ENCODE results near the gene TSPAN5.

TSPAN5 gene

GRCh38 chr4:98514741-98515469 is 143.5 kb downstream of the TSPAN5 start:
- intact Hi-C loops (cut with DNase I), result no loop called here
- no peak for DNase-seq

- DNase-seq, result no peak
- intact Hi-C loops (cut with DNase I), result no loop called here
Observed at GRCh38 chr4:98512918-98513317, 145.5 kb downstream of the TSPAN5 start.

GRCh38 chr4:98510757-98511517 is 147.5 kb downstream of the TSPAN5 start:
- DNase-seq, result no peak
- intact Hi-C loops (cut with DNase I), result no loop called here

DNA sequence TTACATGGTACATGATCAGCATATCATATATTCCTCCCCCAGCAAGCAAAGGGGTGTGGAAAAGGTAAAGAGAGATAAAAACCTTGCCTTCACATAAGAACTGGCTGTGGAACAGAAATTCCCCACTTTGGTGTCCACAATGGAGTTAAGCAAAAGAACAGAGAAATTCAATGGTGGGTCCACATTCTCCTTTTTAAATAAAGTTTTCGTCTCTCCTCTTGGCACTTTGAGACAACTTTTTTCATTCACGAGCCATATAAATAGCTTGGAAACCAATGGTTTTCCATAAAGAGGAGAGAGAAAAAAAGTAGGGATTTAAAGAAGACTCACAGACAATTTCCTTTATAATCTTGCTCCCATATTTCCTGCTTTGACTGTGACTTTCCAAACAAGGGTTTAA is 148.1 kb downstream of the TSPAN5 start:
- no peak for DNase-seq
- intact Hi-C loops (cut with DNase I), result no loop called here

- intact Hi-C loops (cut with DNase I), result no loop called here
Observed at GRCh38 chr4:98509721-98510120, 148.7 kb downstream of the TSPAN5 start.

GRCh38 chr4:98508829-98509598 is 149.4 kb downstream of the TSPAN5 start:
- no peak for DNase-seq
- intact Hi-C loops (cut with DNase I), result no loop called here

More at GRCh38 chr4:98509721-98510120, 148.7 kb downstream of the TSPAN5 start:
- DNase-seq, result no peak

- no peak for DNase-seq
- intact Hi-C loops (cut with DNase I), result no loop called here
Observed at GRCh38 chr4:98508248-98508647, 150.2 kb downstream of the TSPAN5 start.

DNA sequence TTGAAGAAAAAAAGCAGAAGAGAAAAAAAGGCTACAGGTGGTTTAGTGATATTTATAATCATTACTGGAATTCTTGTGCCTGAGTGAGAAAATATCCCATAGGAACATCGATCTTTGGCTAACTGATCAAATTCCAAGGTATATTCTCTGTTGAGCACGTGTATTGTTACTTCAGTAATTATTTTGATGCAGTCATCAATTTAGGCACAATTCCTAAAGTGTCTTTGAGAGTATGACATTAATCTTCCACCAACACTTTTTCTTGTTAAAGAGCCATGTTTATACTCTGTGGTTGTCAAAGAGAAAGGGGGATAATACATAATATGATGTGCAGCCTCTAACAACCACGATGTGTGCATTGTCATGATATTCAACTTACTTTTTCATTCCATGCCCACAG is 151.1 kb downstream of the TSPAN5 start:
- intact Hi-C loops (cut with DNase I), result no loop called here
- no peak for DNase-seq

- DNase-seq, result peak in 3 of 42 donors; percentile 26 to 69 (median 40)
- intact Hi-C loops (cut with DNase I), result no loop called here
Observed at GRCh38 chr4:98506462-98507132, 151.8 kb downstream of the TSPAN5 start.

- no peak for DNase-seq
- intact Hi-C loops (cut with DNase I), result no loop called here
Observed at GRCh38 chr4:98505992-98506391, 152.4 kb downstream of the TSPAN5 start.

- no peak for DNase-seq
- intact Hi-C loops (cut with DNase I), result no loop called here
Observed at GRCh38 chr4:98504091-98504490, 154.3 kb downstream of the TSPAN5 start.

DNA sequence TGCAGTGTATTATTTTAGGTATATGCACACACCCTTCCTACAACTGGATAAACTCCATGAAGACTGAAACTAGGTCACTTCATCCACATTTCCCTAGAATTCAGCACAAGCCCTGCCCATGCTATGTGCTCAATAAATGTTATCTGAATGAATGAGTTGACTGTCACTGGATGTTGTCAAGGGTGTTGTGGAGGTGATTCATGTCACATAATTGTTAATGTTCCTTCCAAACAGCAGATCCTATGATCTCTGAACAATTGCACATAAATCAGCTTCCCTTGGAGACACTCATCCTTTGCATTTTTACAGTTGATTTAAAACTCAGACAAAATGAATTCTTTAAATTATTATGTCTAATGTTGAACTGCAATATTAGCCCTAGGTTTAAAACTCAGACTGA is 154.7 kb downstream of the TSPAN5 start:
- no peak for DNase-seq
- intact Hi-C loops (cut with DNase I), result no loop called here

DNA sequence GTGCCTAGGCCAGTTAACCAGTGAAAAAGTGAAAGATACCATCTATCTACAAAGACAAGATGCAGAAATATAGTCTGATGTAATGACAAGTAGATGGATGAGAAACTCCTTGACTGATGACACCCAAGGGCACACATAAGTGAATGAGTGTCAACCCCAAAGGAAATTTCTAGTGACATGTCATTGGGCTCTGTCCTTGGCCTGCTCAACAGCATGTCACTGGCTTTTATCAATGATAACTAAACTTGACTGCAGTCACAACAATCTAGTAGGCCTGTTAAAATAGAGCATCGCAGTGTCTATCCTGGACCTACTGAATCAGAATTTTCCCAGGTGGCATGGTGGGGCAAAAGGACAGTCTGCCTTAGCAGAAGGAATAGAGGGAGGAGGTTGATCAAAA is 155.8 kb downstream of the TSPAN5 start:
- intact Hi-C loops (cut with DNase I), result no loop called here
- DNase-seq, result no peak

- no peak for DNase-seq
- intact Hi-C loops (cut with DNase I), result no loop called here
Observed at GRCh38 chr4:98502031-98502430, 156.4 kb downstream of the TSPAN5 start.

DNA sequence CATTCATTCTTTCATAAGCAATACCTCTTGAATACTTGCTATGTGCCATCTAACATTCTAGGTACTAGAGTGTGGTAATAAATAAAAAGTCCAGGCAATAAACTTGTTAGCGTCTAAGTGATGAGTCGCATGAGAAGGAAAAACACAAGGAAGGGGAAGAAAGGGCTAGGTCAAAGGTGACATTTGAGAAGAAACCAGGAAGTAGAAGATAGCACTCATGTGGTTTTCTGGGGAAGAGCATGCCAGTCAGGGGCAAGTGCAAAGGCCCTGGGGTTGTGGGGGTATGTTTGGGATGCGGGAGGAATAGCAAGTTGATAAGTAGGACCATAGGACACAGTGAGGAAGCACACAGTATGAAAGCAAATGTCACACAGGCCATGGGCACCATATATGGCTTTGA is 157.0 kb downstream of the TSPAN5 start:
- intact Hi-C loops (cut with DNase I), result no loop called here
- DNase-seq, result no peak

DNA sequence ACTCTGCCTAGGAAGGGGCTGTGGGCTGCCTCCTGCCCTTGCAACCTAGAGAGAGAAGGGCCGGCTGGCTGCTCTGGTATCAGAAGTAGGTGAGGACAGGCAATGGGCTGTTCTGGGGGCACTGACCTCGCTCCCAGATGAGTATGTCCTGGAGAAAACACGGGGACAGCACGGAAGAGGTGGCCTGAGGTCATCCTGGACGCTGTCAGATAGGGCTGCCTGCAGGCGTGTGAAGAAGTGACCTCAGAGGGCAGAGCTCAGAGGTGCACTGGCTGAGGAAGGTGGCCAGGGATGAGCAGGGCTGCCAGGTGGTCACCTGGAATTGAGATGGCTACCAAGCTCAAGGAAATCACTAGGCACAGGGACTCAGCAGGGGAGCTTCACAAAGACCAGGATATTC is 159.6 kb downstream of the TSPAN5 start:
- no peak for DNase-seq
- intact Hi-C loops (cut with DNase I), result no loop called here

DNA sequence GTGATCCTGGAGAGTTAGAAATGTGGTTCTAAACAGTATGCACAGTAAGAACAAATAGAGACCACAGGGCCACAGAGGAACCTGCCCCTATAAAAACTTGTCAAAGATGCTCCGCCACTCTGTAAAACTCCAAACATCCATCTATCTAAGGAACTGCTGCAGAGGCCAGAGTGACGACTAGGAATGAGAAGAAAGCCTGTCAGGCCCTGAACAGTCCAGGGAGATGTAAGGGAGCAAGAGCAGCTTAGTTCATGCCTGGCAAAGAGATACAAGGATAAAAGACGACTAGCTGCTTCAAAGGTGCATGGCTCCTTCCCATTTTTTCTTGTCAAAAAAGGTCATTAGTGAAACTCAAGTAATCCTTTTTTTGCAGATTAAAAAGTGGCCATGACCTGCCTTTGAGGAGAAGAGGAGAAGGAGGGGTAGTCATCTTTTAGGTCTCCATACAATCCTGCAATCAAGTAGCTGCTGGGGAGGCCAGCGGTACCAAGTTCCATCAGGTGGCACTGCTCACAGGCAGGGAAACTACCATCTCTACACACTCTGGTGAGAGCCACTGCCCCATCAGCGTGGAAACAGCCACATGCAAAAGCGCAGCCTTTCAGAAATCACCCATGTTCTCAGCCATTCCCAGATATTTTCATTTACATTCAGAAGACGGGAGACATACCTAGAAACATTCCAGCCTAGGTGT is 162.1 kb downstream of the TSPAN5 start:
- intact Hi-C loops (cut with DNase I), result no loop called here

GRCh38 chr4:98493296-98493695 is 165.1 kb downstream of the TSPAN5 start:
- no peak for DNase-seq
- intact Hi-C loops (cut with DNase I), result no loop called here

More for the DNA sequence above, 162.1 kb downstream of the TSPAN5 start:
- no peak for DNase-seq
